Spleen (tissue), 11 donors: ENCODE results near the gene CFL1. TPM values are rescaled to one million over a fixed set of nuclear protein-coding genes. Genes with fewer than 3 reads are reported as not detected.
"Not testable (repeated sequence)": the region's sequence is repeated elsewhere in the genome, so short reads cannot be mapped to it uniquely, and the experiment has no call there.

Source experiments
- DNase-seq: peaks from one replicate; pipeline ENCODE4 v3.0.0-alpha.2; 2020
- H3K27ac ChIP-seq, 8 donors: fragments of 200-600 bp; sonication (generic) in 7 of 8; 1 replicate in 4 of 8; 2 replicates in 4 of 8; pipeline versions ENCODE4 v1.5.0 to v1.8.0; 2016 to 2021; ENCODE audit warnings: inconsistent platforms in 4 of 8, mild to moderate bottlenecking in 4 of 8, moderate library complexity in 1 of 8
- H3K27me3 ChIP-seq, 7 donors: fragments of 200-600 bp; sonication (generic) in 6 of 7; replicated peaks in 1 of 7; 1 replicate in 4 of 7; 2 replicates in 3 of 7; pipeline versions ENCODE4 v1.5.0 to v1.8.0; 2016 to 2021; ENCODE audit warnings: inconsistent platforms in 3 of 7, mild to moderate bottlenecking in 1 of 7
- H3K36me3 ChIP-seq, 6 donors: fragments of 200-600 bp; sonication (generic) in 5 of 6; 1 replicate in 4 of 6; 2 replicates in 2 of 6; pipeline versions ENCODE4 v1.5.0 to v1.8.0; 2016 to 2021; ENCODE audit warnings: inconsistent platforms in 2 of 6
- H3K4me1 ChIP-seq, 6 donors: fragments of 200-600 bp; sonication (generic) in 5 of 6; 1 replicate in 3 of 6; 2 replicates in 3 of 6; pipeline versions ENCODE4 v1.5.0 to v1.8.0; 2016 to 2021; ENCODE audit warnings: inconsistent platforms in 3 of 6
- H3K4me3 ChIP-seq, 8 donors: fragments of 200-600 bp; sonication (generic) in 7 of 8; 1 replicate in 4 of 8; 2 replicates in 4 of 8; pipeline versions ENCODE4 v1.5.0 to v1.8.0; 2016 to 2021; ENCODE audit warnings: inconsistent platforms in 4 of 8, mild to moderate bottlenecking in 4 of 8, moderate library complexity in 2 of 8
- H3K9me3 ChIP-seq, 8 donors: fragments of 200-600 bp; sonication (generic) in 7 of 8; 1 replicate in 4 of 8; 2 replicates in 4 of 8; pipeline versions ENCODE4 v1.5.0 to v1.8.0; 2016 to 2021; ENCODE audit warnings: inconsistent platforms in 4 of 8
- CTCF ChIP-seq, 11 experiments: fragments of 200-600 bp in 7 of 11; fragments of 450-650 bp in 4 of 11; sonication (generic) in 4 of 11; IDR thresholded peaks in 8 of 11; conservative IDR thresholded peaks in 3 of 11; 1 replicate in 7 of 11; 2 replicates in 4 of 11; pipeline versions ENCODE4 v1.4.0 to v1.8.0; 2016 to 2021; ENCODE audit warnings: antibody characterized with exemption in 11 of 11, inconsistent platforms in 4 of 11, mild to moderate bottlenecking in 1 of 11
- POLR2A ChIP-seq, 3 donors: fragments of 450-650 bp; IDR thresholded peaks; one replicate each; pipeline ENCODE4 v1.5.1; 2017; ENCODE audit warnings: antibody characterized with exemption in 3 of 3, mild to moderate bottlenecking in 1 of 3
- POLR2AphosphoS5 ChIP-seq, 3 donors: sonication (generic); formaldehyde crosslinking; IDR thresholded peaks; one replicate each; pipeline ENCODE4 v1.5.1; 2017; ENCODE audit warnings: antibody characterized with exemption in 3 of 3
- WGBS, 5 donors: extraction: QIAGEN DNeasy Blood & Tissue Kit in 3 of 5; methylation state at CpG; one replicate each; pipeline versions ENCODE4 v1.1.5 to v1.1.7; 2013 to 2018; 5-methylcytosine and 5-hydroxymethylcytosine counted together
- intact Hi-C: fragments of 100-400 bp; cut with DNase I; formaldehyde crosslinking; loops from one replicate; pipeline ENCODE4 v1.15.0; 2023; ENCODE audit warnings: low total_unique reads
- polyA plus RNA-seq, 3 donors: library from polyadenylated mRNA; stranded (reverse); fragments of 200-250 nt; gene quantifications; one replicate each; pipeline ENCODE4 v1.2.1, GENCODE V29; 2013
- total RNA-seq, 7 donors: library from RNA; depleted of rRNA in 3 of 7; stranded (reverse); fragments of >200 nt in 3 of 7; fragmentation: NEBNext Ultra II Directional in 4 of 7; extraction: Animal tissue kit (Norgen Biotek cat#: 25700) in 4 of 7; gene quantifications; one replicate each; pipeline versions ENCODE4 v1.1.0 to v1.2.1, GENCODE V29; 2016 to 2021
- donor health status: healthy with polysubstance abuse.
- donor health status: DM: no; HTN: no; CAD: no; lungs with moderate emphysema.
- donor health status: DM: no; HTN: no; CAD: no.
- donor health status: Bipolar disorder and iron deficiency.
- donor health status: healthy.
- donor health status: DM: no; HTN: no; CAD: no.
- donor health status: DM: yes; HTN: yes; CAD: no.

Gene CFL1
- total and polyA plus RNA-seq, 10 donors, result 562 to 1,219 (median 865) TPM

- DNase-seq, result peak; percentile 96
- Histone ChIP-seq H3K27ac (peak within 1 kb of the TSS; percentile 62 to 89 (median 76)), H3K9me3 (no peaks in the 10 kb centered on the region), H3K36me3 (no peaks in the 10 kb centered on the region), H3K4me3 (peak within 1 kb of the TSS; percentile 49 to 88 (median 60)), H3K27me3 (peaks cover 0 to 8% (median 0%) of the 10 kb centered on the region in 7 donors), H3K4me1 (peaks cover 4 to 24% (median 16%) of the 10 kb centered on the region in 6 donors)
- 0 to 1% (median 1%) methylated on average over 44 to 63 of the region's 63 CpGs for WGBS, 5 donors
- intact Hi-C loops, result no loop called here
- peak; percentile 65 to 80 (median 75) for TF ChIP-seq POLR2AphosphoS5 (IDR thresholded peaks at IDR 0.05)
- peak in 3 of 11 experiments; percentile 8 to 17 (median 9) for TF ChIP-seq CTCF (IDR thresholded peaks at IDR 0.05 in 8 of 11, conservative IDR thresholded peaks at IDR 0.05 in 3 of 11)
- TF ChIP-seq POLR2A (IDR thresholded peaks at IDR 0.05), result no peak
Measured at GRCh38 chr11:65833297-65834030, 24.5 kb downstream of the CFL1 start, which contains the start of gene SNX32. TSS of gene SNX32 (plus strand) at chr11:65833963. CDS start at chr11:65834066, 103 bp downstream.

GRCh38 chr11:65832231-65832630, 25.7 kb downstream of the CFL1 start:
- intact Hi-C loops, H3K9me3 ChIP-seq, H3K27ac ChIP-seq, DNase-seq, H3K36me3 ChIP-seq, H3K4me3 ChIP-seq, H3K27me3 ChIP-seq: not testable (repeated sequence)
- peaks cover 4 to 24% (median 16%) of the 10 kb centered on the region in 6 donors for H3K4me1 ChIP-seq

GRCh38 chr11:65829459-65829858, 28.5 kb downstream of the CFL1 start:
- no peak for DNase-seq
- Histone ChIP-seq H3K36me3 (no peaks in the 10 kb centered on the region), H3K4me1 (peaks cover 4 to 17% (median 13%) of the 10 kb centered on the region in 6 donors), H3K9me3 (no peaks in the 10 kb centered on the region), H3K4me3 (no peak overlapping the region), H3K27me3 (peaks cover 0 to 8% (median 0%) of the 10 kb centered on the region in 7 donors), H3K27ac (no peak overlapping the region)
- TF ChIP-seq CTCF (IDR thresholded peaks at IDR 0.05 in 8 of 11, conservative IDR thresholded peaks at IDR 0.05 in 3 of 11) (no peak), POLR2AphosphoS5 (IDR thresholded peaks at IDR 0.05) (no peak), POLR2A (IDR thresholded peaks at IDR 0.05) (no peak)
- intact Hi-C loops, result no loop called here
- WGBS, 5 donors, result 76 to 82% (median 78%) methylated on average over 4 of the region's 4 CpGs

GRCh38 chr11:65826984-65827735, 30.8 kb downstream of the CFL1 start:
- intact Hi-C loops, result no loop called here
- Histone ChIP-seq H3K9me3 (no peaks in the 10 kb centered on the region), H3K4me1 (no peaks in the 10 kb centered on the region), H3K36me3 (no peaks in the 10 kb centered on the region), H3K4me3 (no peak overlapping the region), H3K27ac (no peak overlapping the region), H3K27me3 (no peaks in the 10 kb centered on the region)
- WGBS, 5 donors, result 81 to 93% (median 89%) methylated on average over 8 of the region's 8 CpGs
- TF ChIP-seq CTCF (IDR thresholded peaks at IDR 0.05 in 8 of 11, conservative IDR thresholded peaks at IDR 0.05 in 3 of 11) (no peak), POLR2AphosphoS5 (IDR thresholded peaks at IDR 0.05) (no peak), POLR2A (IDR thresholded peaks at IDR 0.05) (no peak)
- DNase-seq, result no peak
